Measurements from ENCODE around the gene CTNNBIP1. TPM values are rescaled to one million over a fixed set of nuclear protein-coding genes. Genes with fewer than 3 reads are reported as not detected.

CTNNBIP1 gene
- total and polyA plus RNA-seq, 2 donors (not counting 3 experiments of a cell fraction or from before 2014, with no cell fraction given), result 26.6 to 31.7 TPM

GRCh38 chr1:9859281-9860014 lies 50.6 kb downstream of the CTNNBIP1 start:
- intact Hi-C loops (cut with micrococcal nuclease), result no loop called here
- Histone ChIP-seq H2AFZ (ENCODE audit: low read depth, low read length) (no peak overlapping the region), H3K9me3 (replicated peaks; ENCODE audit: control insufficient read depth, insufficient read depth, low read length) (no peaks in the 10 kb centered on the region), H3K4me1 (ENCODE audit: control insufficient read depth, extremely low read depth, insufficient read depth, low read length) (no peaks in the 10 kb centered on the region), H3K36me3 (ENCODE audit: control insufficient read depth in 2 of 2, extremely low read depth in 1 of 2, insufficient read depth in 2 of 2, low read length in 2 of 2) (no peaks in the 10 kb centered on the region), H3K79me2 (ENCODE audit: control insufficient read depth, insufficient read depth, low read length) (no peaks in the 10 kb centered on the region), H3K9me1 (replicated peaks; ENCODE audit: control insufficient read depth, extremely low read depth, insufficient read depth, low read length) (no peaks in the 10 kb centered on the region), H4K20me1 (replicated peaks; ENCODE audit: control insufficient read depth, extremely low read depth, insufficient read depth, low read length) (no peaks in the 10 kb centered on the region), H3K4me3 (replicated peaks in 1 of 3; ENCODE audit: insufficient read depth in 1 of 3, low read depth in 1 of 3, low read length in 3 of 3) (no peak overlapping the region), H3K27me3 (ENCODE audit: control insufficient read depth in 2 of 2, insufficient read depth in 2 of 2, low read length in 2 of 2) (no peaks in the 10 kb centered on the region), H3K4me2 (ENCODE audit: insufficient read depth, low read length) (no peak overlapping the region), H3K9ac (replicated peaks; ENCODE audit: extremely low read depth, insufficient read depth, low read length) (no peak overlapping the region), H3K27ac (ENCODE audit: insufficient read depth, low read depth, low read length) (no peak overlapping the region)
- FAIRE-seq (peak; percentile 12), DNase-seq (ENCODE audit: low read depth, low spot score) (peak; percentile 26)
- dilution Hi-C loops (cut with MboI; ENCODE audit: extremely low pct_ligation_motif_present, low sequenced_read_pairs), result no loop called here
- no peak for TF ChIP-seq POLR2AphosphoS5 (IDR thresholded peaks at IDR 0.05; ENCODE audit: insufficient read depth, low read depth, low read length)
- no peak for TF ChIP-seq FOS (IDR thresholded peaks at IDR 0.05; ENCODE audit: borderline replicate concordance, insufficient read depth, low read length)
- no peak for TF ChIP-seq POLR2A (IDR thresholded peaks at IDR 0.05; ENCODE audit: low read depth, low read length)
- no peak for TF ChIP-seq EZH2 (IDR thresholded peaks at IDR 0.05; ENCODE audit: borderline replicate concordance, low read depth, low read length, severe bottlenecking)
- TF ChIP-seq CTCF (IDR thresholded peaks at IDR 0.05; ENCODE audit: extremely low read depth in 1 of 2, insufficient read depth in 1 of 2, low read depth in 1 of 2, low read length in 2 of 2), result no peak
- TF ChIP-seq GATA2 (IDR thresholded peaks at IDR 0.05; ENCODE audit: insufficient read depth, insufficient read length, low read depth, low read length), result no peak
- TF ChIP-seq MAX (IDR thresholded peaks at IDR 0.05; ENCODE audit: insufficient read depth, insufficient read length), result no peak
- no peak for TF ChIP-seq MYC (IDR thresholded peaks at IDR 0.05; ENCODE audit: low read depth, low read length)
- TF ChIP-seq JUN (IDR thresholded peaks at IDR 0.05; ENCODE audit: borderline replicate concordance, insufficient read depth, insufficient read length, low read depth), result no peak
- BruUV-seq (replicated peaks), result no TSS peak
- CTCF ChIA-PET, result interaction anchor here (0.6 to 2.1 kb wide), 9 partner anchors 9 to 138 kb away, joined by 3 to 13 read pairs (median 4); no protein-coding TSS in a partner anchor
- POLR2A ChIA-PET, result no interaction called here
